Hindlimb muscle (tissue), 1 donor: ENCODE data around the gene IQSEC1. TPM values are rescaled to one million over a fixed set of nuclear protein-coding genes. Genes with fewer than 3 reads are reported as not detected.

Source experiments
- DNase-seq: peaks from one replicate; pipeline ENCODE4 v3.0.0-alpha.2; 2013
- polyA plus RNA-seq: library from polyadenylated mRNA; unstranded; fragments of 120-200 nt; gene quantifications from one replicate; pipeline ENCODE4 v1.2.1, GENCODE V29; 2013; ENCODE audit not compliant: insufficient read length

The IQSEC1 gene
- polyA plus RNA-seq, 1 donor, result 52.9 TPM

DNA sequence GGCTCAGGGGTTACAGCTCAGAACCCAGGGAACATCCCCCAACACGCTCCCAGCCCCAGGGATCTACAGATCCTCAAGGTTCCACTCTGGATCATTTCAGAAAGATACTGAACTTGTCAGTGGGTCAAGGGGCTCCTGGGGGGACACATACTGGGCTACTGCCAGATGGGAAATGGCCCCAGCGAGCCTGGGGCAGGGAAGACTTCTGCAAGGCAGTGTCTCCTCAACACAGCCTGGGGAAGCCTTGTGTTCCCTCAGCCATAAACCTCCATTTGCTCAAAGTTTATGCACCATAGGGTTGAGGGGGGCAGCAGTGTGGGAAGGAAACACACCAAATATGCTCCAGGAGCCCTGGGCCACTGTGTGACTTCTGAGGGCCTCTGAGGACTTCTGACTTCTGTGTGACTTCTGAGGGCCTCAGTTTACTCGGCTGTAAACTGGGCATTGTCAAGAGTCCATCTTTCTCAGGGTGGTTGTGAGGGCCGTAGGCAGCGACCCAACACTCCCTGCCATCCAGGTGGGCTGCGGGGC lies 58.4 kb downstream of the IQSEC1 start:
- DNase-seq, result no peak

DNA sequence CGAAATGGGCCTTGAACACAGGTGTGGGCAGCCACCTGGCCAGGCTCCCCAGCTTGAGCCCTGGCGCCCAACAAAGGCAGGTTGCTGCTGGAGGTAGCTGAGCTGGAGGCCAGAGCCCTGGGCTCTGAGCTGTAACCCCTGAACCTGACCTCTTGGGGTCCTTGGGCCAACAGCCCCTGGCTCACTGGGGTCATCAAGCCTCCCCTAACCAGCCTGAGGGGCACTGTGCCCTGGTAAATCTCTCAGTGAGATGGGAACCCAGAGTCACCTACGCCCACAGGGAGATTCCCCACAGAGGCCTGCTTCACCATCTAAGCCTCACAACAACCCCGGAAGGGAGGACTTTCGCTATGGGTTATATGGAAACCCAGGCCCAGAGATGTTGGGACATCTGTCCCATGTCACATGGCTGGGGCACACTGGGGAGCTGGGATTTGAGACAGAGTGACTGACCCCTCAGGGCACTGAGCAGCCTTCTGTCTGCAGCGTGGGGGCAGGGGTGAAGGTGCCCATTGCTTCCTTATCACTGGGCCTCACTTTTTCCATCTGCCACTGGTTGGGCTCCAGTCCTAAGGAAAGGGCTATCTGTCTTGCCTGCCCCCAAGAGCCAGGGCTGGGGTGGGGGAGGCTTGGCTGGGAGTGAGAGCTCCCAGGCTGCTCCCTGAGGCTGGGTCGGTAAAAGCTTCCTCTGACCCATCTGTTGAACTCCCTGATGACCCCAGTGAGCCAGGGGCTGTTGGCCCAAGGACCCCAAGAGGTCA lies 59.1 kb downstream of the IQSEC1 start:
- DNase-seq, result no peak

DNA sequence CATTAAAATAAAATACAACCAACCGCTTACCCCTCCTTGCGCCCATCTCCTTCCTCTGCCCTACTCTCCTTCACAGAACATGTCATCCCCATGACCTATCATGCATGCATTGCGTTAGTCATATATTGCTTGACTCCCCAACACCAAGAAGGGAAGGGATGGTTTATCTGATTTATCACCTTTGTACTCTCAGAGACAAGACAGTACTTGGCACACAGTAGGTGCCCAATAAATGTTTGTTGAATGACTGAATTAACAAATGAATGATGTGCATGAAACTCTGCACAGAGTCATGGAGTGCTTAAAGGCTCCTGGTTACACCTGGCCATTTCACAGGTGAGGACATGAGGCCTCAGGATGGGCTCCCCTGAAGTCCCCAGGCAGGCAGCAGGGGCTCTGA lies 59.7 kb downstream of the IQSEC1 start:
- DNase-seq, result no peak

- no peak for DNase-seq
These were observed 60.1 kb downstream of the IQSEC1 start for GRCh38 chr3:13013151-13013561.

GRCh38 chr3:13012221-13012691 lies 61.0 kb downstream of the IQSEC1 start:
- DNase-seq, result no peak

DNA sequence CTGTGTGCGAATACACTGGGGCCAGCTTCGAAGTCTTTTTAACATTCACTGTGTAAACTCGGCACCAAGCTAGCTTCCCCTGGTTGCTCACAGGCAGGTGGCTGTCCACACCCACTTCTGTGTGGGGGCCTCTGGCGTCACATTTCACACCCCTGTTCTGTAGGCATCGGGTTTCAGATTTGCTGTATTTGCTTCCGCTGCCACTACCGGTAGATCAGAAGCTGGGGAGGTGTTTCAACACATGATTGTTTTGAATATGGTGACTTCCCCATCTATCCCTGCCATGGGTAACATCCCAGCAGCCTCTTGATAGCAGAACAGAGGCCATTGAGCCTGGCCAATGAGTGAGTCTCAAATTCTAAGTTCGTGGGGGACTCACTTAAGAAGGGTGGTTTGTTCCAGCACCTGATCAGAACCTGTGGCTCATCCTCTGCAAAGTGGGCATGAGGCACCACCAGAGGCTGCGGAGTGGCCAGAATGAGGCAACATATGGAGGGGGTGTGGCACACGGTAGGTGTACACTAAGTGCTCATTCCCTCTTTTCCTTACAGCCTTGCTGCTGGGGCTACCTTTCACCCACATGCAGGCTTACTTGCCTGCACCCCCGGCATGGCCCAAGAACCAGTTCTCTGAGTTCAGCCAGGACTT lies 61.5 kb downstream of the IQSEC1 start:
- DNase-seq, result no peak

DNA sequence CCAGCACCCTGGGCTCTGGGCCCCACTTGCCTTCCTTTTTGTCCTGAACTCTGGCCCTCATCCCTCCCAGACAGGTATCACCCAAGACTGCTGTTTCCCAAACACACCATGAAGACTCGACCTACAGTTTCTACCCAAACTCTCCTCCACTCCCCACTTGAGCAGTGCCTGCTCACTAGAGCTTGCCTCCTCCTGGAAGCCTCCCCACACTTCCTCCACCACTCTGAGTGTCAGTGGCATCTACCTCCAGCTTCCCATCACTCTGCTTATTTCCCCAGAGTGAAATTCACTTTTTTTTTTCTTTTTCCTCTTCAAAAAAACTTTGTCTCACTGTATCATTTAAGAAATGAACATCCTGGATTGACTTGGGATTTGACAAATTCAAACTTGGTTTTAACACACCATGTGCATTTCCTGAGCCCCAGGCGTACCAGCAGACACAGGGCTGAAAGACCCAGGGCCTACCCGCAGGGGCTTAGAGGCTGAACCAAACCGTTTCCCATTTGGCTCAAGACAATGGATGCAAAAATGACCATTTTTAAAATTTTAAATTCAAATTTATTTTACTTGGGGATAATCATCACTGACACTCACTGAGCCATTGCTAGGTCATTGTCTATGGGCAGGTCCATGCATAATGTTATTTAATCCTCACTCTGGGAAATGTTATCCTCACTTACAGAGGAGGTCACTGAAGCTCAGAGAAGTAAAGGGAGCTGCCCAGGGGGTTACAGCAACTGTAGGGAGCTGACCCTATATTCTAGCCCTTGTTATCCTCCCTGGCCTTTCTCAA lies 62.3 kb downstream of the IQSEC1 start:
- no peak for DNase-seq

DNA sequence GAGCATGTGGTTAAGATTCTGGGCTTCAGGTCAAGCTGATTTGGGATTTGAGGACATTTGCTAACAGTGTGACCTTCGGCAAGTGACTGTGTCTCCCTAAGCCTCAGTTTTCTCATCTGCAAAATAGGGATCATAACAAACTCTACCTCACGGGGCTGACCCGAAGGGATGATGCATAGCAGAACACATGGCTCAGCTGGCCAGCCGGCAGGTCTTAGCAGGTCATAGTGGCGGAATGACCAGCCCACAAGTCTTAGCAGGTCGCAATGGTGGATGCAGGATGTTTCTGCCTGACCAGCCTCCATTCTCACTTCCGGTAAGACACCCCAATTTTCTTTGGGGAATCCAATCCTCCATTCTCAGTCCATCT lies 63.3 kb downstream of the IQSEC1 start:
- no peak for DNase-seq

DNA sequence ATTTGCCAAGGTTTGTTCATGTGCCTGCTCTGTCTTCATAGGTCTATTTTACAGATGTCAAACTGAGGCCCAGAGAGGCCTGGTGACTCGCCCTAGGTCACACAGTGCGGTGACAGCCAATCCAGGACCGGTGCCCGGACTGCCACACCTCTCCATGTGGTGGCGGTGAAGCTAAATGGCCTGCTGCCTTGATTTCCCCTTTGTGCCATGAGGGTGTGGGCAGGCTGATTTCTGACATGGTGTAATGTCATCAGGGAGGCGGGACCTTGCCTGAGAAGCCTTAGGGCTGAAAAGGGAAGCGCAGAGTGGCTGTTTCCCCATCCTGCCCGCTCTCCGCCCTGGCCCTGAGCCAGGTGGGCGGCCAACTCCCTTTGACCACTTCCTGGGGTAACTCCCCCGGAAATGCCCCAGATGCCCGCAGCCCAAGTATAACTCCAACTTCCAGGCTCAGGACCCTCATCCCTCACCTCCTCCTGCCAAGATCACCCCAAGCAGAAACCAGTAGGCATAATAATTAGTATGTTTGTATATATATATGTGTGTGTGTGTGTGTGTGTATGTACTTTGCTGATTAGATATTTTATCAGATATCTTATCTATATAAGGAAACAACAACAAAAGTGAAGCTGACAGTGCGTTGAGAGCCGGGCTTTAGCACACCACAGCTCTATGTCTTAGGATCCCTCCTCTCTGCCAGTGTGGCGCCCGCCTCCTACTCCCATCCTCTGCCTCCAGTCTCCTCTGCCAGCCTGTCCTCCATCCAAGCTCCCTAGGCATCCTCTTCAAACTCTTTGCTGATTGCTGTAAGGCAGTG lies 63.9 kb downstream of the IQSEC1 start:
- peak; percentile 54 for DNase-seq

DNA sequence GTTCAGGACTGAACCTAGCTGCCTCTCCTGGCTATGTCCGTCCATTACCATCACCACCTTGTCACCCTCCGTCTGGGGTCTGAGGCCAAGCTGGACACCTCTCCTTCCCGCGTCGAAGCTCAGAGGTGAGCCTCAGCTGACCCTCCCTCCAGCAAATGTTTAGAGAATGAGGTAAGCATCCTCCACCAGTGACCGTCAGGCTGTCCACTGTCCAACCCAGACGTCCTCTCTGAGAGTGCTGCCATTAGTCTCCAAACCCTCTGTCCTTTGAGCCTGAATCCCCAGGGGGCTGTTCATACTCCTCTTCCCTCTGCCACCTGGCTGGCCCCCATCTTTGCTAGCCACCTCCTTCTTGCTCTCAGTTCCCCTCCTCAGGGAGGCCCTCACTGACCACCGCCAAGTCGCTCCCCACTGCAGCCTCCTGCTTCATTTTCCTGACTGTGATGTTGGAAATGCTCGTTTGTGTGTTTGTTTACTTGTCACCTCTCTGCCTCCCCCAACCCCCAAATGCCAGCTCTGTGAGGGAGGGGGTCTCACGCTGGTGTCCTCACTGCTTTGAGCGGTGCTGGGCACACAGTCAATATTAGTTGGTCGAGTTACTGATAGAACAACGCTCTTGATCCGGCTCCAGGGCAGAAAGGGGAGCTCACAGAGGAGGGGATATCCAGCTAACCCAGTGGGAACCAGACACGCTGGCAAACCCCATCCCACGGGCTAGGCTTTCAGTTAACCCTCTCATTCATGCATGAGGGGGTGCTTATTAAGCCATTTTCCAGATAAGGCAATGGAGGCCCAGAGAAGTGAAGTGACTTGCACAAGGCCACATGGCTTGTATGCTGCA lies 64.9 kb downstream of the IQSEC1 start:
- DNase-seq, result no peak

- DNase-seq, result no peak
These were observed 65.8 kb downstream of the IQSEC1 start for GRCh38 chr3:13007251-13007941.

DNA sequence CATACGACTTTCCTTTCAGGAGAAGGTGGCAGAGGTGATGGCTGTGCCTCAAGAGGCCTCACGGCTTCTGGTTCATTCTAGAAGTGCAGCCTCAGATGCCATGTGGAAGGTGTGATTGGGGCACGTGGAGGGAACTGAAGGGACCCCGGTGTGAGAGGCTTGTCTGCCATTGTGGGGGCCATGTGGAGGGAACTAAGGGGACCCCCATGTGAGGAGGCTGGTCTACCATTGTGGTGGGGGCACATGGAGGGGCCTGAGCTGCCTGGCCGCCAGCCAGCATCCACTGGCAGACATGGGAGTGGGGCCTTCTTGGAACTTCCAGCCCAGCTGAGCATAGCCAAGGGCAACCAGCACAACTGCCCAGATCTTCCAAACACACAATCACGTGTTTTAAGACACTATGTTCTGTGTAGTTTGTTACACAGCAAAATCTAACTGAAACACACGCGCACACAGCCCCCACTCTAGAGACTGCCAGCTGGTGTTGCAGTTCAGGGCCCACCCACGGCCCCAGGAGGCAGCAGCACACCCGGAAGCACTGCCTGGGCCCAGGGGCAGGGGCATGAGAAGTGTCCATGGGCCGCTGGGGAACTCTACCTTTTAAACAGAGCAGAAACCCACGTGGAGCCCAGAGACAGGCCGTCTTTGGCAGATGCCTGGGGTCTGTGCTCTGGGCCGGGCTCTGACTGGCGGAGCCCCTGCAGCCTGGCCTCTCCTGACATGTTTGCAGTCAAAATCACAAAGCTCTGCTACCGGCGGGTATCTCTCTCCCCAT lies 66.8 kb downstream of the IQSEC1 start:
- no peak for DNase-seq

DNA sequence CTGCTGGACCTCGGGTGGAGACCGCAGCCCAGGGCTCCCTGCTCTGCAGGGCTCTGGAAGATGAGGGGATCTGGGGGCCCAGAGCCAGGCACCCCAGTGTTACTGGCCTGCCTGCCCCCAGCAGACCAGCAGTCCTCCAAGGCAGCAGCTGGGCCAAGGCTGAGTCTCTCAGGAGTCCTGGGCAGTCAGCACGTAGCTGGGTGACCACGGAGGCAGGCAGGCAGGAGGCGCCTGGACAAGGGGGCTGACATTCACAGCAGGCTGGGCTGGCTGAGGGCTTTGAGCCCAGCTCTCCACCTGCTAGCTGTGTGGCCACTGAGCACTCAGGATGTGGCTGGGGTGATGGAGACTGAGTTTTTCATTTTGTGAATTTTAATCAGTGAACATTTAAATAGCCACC lies 67.9 kb downstream of the IQSEC1 start:
- DNase-seq, result no peak

DNA sequence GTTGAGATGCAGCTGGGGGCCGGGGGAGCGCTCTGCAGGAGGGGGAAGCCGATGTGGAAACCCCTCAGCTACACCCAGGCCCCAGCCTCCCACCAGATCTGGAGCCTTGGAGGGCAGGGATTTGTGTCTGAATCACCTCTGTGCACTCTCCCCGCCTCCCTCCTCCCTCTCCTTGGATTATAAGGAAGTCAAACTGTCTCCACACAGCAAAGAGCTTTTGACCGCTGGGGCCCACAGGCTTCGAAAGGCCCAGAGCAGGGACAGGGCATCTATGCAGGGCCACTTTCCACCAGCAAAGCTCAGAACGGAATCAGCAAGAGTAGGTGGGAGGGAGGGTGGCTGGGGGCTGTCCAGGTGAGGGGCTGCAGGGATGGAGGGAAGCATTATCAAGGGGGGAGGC lies 68.9 kb downstream of the IQSEC1 start:
- DNase-seq, result no peak

GRCh38 chr3:13003608-13004007 lies 69.6 kb downstream of the IQSEC1 start:
- no peak for DNase-seq

- DNase-seq, result no peak
These were observed 70.7 kb downstream of the IQSEC1 start for GRCh38 chr3:13002398-13003124.

- peak; percentile 50 for DNase-seq
These were observed 73.8 kb downstream of the IQSEC1 start for GRCh38 chr3:12999147-13000140.

GRCh38 chr3:12998648-12999047 lies 74.6 kb downstream of the IQSEC1 start:
- no peak for DNase-seq
